PFSK-1 (cell line): ENCODE measurements around the gene DNM3.

Experiments
- POLR2AphosphoS5 ChIP-seq: IDR thresholded peaks from 2 replicates; pipeline ENCODE4 v1.6.1; 2012; ENCODE audit warnings: low read depth, mild to moderate bottlenecking, control low read depth, low read length, moderate library complexity
- TAF1 ChIP-seq: IDR thresholded peaks from 2 replicates; pipeline ENCODE4 v1.6.1; 2012; ENCODE audit warnings: low read length, control low read depth, borderline replicate concordance; ENCODE audit not compliant: insufficient read depth
- TF ChIP-seq, protein P1 (sequence below), 2 experiments: IDR thresholded peaks; 2 replicates each; pipeline versions ENCODE4 v1.6.1 to v1.8.0; 2011 to 2012; ENCODE audit warnings: low read depth in 2 of 2, low read length in 2 of 2, control low read depth in 1 of 2, inconsistent platforms in 1 of 2, mild to moderate bottlenecking in 1 of 2, moderate library complexity in 1 of 2; ENCODE audit not compliant: insufficient read depth in 1 of 2

DNA sequence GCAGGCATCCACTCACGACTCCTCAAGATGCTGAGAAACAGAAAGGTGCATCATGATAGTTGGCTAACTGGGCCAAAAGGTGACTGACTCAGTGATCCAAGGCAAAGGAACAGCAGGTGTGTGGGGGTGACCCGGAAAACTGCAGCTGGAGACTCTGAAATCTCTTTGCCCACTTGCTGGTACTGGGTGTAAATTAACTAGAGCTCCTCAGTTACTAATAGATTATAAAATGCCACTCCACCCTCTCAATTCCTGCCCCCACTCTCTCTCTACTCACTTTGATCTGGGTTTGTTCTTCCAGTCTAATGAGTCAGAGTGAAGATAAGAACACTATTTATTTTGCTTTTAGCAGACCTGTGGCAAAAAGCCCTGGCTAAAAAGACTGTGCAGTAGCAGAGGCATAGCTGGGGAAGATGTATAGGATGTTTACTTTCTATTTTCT is 609.7 kb downstream of the DNM3 start:
- TF ChIP-seq POLR2AphosphoS5 (no peak), TAF1 (no peak)
- TF ChIP-seq, protein P1, sequence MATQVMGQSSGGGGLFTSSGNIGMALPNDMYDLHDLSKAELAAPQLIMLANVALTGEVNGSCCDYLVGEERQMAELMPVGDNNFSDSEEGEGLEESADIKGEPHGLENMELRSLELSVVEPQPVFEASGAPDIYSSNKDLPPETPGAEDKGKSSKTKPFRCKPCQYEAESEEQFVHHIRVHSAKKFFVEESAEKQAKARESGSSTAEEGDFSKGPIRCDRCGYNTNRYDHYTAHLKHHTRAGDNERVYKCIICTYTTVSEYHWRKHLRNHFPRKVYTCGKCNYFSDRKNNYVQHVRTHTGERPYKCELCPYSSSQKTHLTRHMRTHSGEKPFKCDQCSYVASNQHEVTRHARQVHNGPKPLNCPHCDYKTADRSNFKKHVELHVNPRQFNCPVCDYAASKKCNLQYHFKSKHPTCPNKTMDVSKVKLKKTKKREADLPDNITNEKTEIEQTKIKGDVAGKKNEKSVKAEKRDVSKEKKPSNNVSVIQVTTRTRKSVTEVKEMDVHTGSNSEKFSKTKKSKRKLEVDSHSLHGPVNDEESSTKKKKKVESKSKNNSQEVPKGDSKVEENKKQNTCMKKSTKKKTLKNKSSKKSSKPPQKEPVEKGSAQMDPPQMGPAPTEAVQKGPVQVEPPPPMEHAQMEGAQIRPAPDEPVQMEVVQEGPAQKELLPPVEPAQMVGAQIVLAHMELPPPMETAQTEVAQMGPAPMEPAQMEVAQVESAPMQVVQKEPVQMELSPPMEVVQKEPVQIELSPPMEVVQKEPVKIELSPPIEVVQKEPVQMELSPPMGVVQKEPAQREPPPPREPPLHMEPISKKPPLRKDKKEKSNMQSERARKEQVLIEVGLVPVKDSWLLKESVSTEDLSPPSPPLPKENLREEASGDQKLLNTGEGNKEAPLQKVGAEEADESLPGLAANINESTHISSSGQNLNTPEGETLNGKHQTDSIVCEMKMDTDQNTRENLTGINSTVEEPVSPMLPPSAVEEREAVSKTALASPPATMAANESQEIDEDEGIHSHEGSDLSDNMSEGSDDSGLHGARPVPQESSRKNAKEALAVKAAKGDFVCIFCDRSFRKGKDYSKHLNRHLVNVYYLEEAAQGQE (IDR thresholded peaks at IDR 0.05; ENCODE audit: insufficient read depth in 1 of 2, low read depth in 2 of 2, low read length in 2 of 2): no peak
